Left lung (tissue), 10 donors: ENCODE measurements around the gene KRT72. TPM values are rescaled to one million over a fixed set of nuclear protein-coding genes. Genes with fewer than 3 reads are reported as not detected.

Experiments
- ATAC-seq: fragments of 200-7000 bp; cut with Tn5 transposase; one replicate; pipeline ENCODE4 v1.9.1; 2020; ENCODE audit warnings: moderate library complexity
- DNase-seq, 4 donors: peaks; one replicate each; pipeline ENCODE4 v3.0.0-alpha.2; 2013 to 2020
- H3K27ac ChIP-seq, 2 donors: fragments of 200-600 bp; sonication (generic) in 1 of 2; one replicate each; pipeline versions ENCODE4 v1.5.0 to v1.8.0; 2020 to 2021
- H3K27me3 ChIP-seq, 2 donors: fragments of 200-600 bp; sonication (generic) in 1 of 2; one replicate each; pipeline versions ENCODE4 v1.5.0 to v1.8.0; 2020 to 2021
- H3K36me3 ChIP-seq, 2 donors: fragments of 200-600 bp; sonication (generic) in 1 of 2; one replicate each; pipeline versions ENCODE4 v1.5.0 to v1.8.0; 2020 to 2021
- H3K4me1 ChIP-seq, 2 donors: fragments of 200-600 bp; one replicate each; pipeline ENCODE4 v1.8.0; 2021
- H3K4me3 ChIP-seq, 2 donors: fragments of 200-600 bp; sonication (generic) in 1 of 2; one replicate each; pipeline versions ENCODE4 v1.5.0 to v1.8.0; 2020 to 2021; ENCODE audit warnings: mild to moderate bottlenecking in 1 of 2
- H3K9me3 ChIP-seq, 2 donors: fragments of 200-600 bp; sonication (generic) in 1 of 2; one replicate each; pipeline versions ENCODE4 v1.5.0 to v1.8.0; 2020 to 2021
- CTCF ChIP-seq, 2 donors: fragments of 200-600 bp; sonication (generic) in 1 of 2; IDR thresholded peaks; one replicate each; pipeline versions ENCODE4 v1.5.0 to v1.8.0; 2021; ENCODE audit warnings: antibody characterized with exemption in 2 of 2
- intact Hi-C, 2 donors: fragments of 100-400 bp; cut with DNase I; formaldehyde crosslinking; loops; one replicate each; pipeline versions ENCODE4 v1.11.2 to v1.14.2; 2022
- polyA plus RNA-seq, 6 donors: library from polyadenylated mRNA; unstranded; fragments of 120-200 nt; gene quantifications; one replicate each; pipeline ENCODE4 v1.2.1, GENCODE V29; 2013; ENCODE audit not compliant: insufficient read length in 6 of 6
- total RNA-seq, 2 donors: library from RNA; stranded (reverse); fragmentation: NEBNext Ultra II Directional; extraction: Animal tissue kit (Norgen Biotek cat#: 25700); gene quantifications; one replicate each; pipeline ENCODE4 v1.2.1, GENCODE V29; 2021
- donor health status: DM: no; HTN: yes; CAD: no.
- donor health status: DM: no; HTN: no; CAD: no.

Gene KRT72
- total and polyA plus RNA-seq, 8 donors = 0.08 to 0.30 (median 0.21) TPM; not detected in 2

- Histone ChIP-seq H3K36me3 (no peaks in the 10 kb centered on the region), H3K4me1 (no peaks in the 10 kb centered on the region), H3K27me3 (peaks cover 0 to 16% of the 10 kb centered on the region in 2 donors), H3K4me3 (no peak overlapping the region), H3K27ac (no peak overlapping the region), H3K9me3 (no peaks in the 10 kb centered on the region)
- no peak for TF ChIP-seq CTCF (IDR thresholded peaks at IDR 0.05)
- ATAC-seq = no peak
- intact Hi-C loops = no loop called here
- DNase-seq = no peak
Measured at GRCh38 chr12:52622349-52622748, 21.1 kb upstream of the KRT72 start.

- no peak for TF ChIP-seq CTCF (IDR thresholded peaks at IDR 0.05)
- H3K36me3 ChIP-seq = no peaks in the 10 kb centered on the region
- H3K9me3 ChIP-seq = no peaks in the 10 kb centered on the region
- no peak for ATAC-seq
- no peak overlapping the region for H3K4me3 ChIP-seq
- H3K4me1 ChIP-seq = no peaks in the 10 kb centered on the region
- DNase-seq = no peak
- H3K27me3 ChIP-seq = peaks cover 0 to 29% of the 10 kb centered on the region in 2 donors
- intact Hi-C loops = no loop called here
- H3K27ac ChIP-seq = no peak overlapping the region
Measured at GRCh38 chr12:52618866-52619265, 17.6 kb upstream of the KRT72 start.

- no peak for DNase-seq
- TF ChIP-seq CTCF (IDR thresholded peaks at IDR 0.05) = no peak
- H3K4me3 ChIP-seq = no peak within 1 kb of the TSS
- intact Hi-C loops = no loop called here
- H3K27me3 ChIP-seq = peaks cover 0 to 29% of the 10 kb centered on the region in 2 donors
- no peak for ATAC-seq
- H3K4me1 ChIP-seq = no peaks in the 10 kb centered on the region
- H3K9me3 ChIP-seq = no peaks in the 10 kb centered on the region
- no peak within 1 kb of the TSS for H3K27ac ChIP-seq
- H3K36me3 ChIP-seq = no peaks in the 10 kb centered on the region
Measured at GRCh38 chr12:52618216-52618615, 17.0 kb upstream of the KRT72 start, which contains the start of gene KRT73. Gene KRT73, minus strand, starts transcription at chr12:52618559. Its CDS starts 35 bp downstream, at chr12:52618524.

GRCh38 chr12:52617403-52617785 lies 16.1 kb upstream of the KRT72 start:
- no peak overlapping the region for H3K4me3 ChIP-seq
- H3K9me3 ChIP-seq = no peaks in the 10 kb centered on the region
- H3K27ac ChIP-seq = no peak overlapping the region
- ATAC-seq (no peak), DNase-seq (no peak)
- TF ChIP-seq CTCF (IDR thresholded peaks at IDR 0.05) = no peak
- H3K4me1 ChIP-seq = no peaks in the 10 kb centered on the region
- no peaks in the 10 kb centered on the region for H3K36me3 ChIP-seq
- intact Hi-C loops = no loop called here
- H3K27me3 ChIP-seq = peaks cover 0 to 29% of the 10 kb centered on the region in 2 donors

- Histone ChIP-seq H3K4me1 (no peaks in the 10 kb centered on the region), H3K4me3 (no peak overlapping the region), H3K9me3 (no peaks in the 10 kb centered on the region), H3K27ac (no peak overlapping the region), H3K27me3 (peaks cover 0 to 29% of the 10 kb centered on the region in 2 donors), H3K36me3 (no peaks in the 10 kb centered on the region)
- no peak for ATAC-seq
- DNase-seq = no peak
- intact Hi-C loops = no loop called here
- no peak for TF ChIP-seq CTCF (IDR thresholded peaks at IDR 0.05)
Measured at GRCh38 chr12:52616680-52617402, 15.6 kb upstream of the KRT72 start.
